WTC11 (cell line): ENCODE measurements around the gene GALNT16.

Source experiments
- AFF4 ChIP-seq: sonication (generic); formaldehyde crosslinking; IDR thresholded peaks from 2 replicates; pipeline ENCODE4 v1.8.1; 2023; ENCODE audit warnings: mild to moderate bottlenecking, missing genetic modification reagents, borderline replicate concordance
- CTCF ChIP-seq: fragments of 200-600 bp; IDR thresholded peaks from 2 replicates; pipeline ENCODE4 v1.8.0; 2022; ENCODE audit warnings: antibody characterized with exemption
- E2F5 ChIP-seq: sonication (generic); formaldehyde crosslinking; IDR thresholded peaks from 2 replicates; pipeline ENCODE4 v1.8.1; 2022; ENCODE audit warnings: mild to moderate bottlenecking, moderate library complexity, missing genetic modification reagents
- EMX1 ChIP-seq: fragments of 250-450 bp; sonication (Bioruptor Pico); IDR thresholded peaks from 2 replicates; pipeline ENCODE4 v1.8.0; 2021; ENCODE audit warnings: mild to moderate bottlenecking
- FOXP1 ChIP-seq: sonication (generic); formaldehyde crosslinking; IDR thresholded peaks from 2 replicates; pipeline ENCODE4 v1.8.0; 2022; ENCODE audit warnings: missing genetic modification reagents, mild to moderate bottlenecking, moderate library complexity, borderline replicate concordance
- TP53 ChIP-seq: sonication (generic); formaldehyde crosslinking; IDR thresholded peaks from 2 replicates; pipeline ENCODE4 v1.8.1; 2023; ENCODE audit warnings: mild to moderate bottlenecking, missing genetic modification reagents

- TF ChIP-seq AFF4 (no peak), TP53 (CRISPR knock-in tag) (no peak), CTCF (no peak), E2F5 (CRISPR knock-in tag) (no peak), FOXP1 (CRISPR knock-in tag) (no peak), EMX1 (CRISPR knock-in tag) (no peak)
Observed at GRCh38 chr14:69353168-69353567, 93.2 kb downstream of the GALNT16 start.
